NT2/D1 (cell line): Measurements from ENCODE around the gene ARHGEF4.
"Not testable (repeated sequence)": the region's sequence is repeated elsewhere in the genome, so short reads cannot be mapped to it uniquely, and the experiment has no call there.

Experiments used
- DNase-seq: peaks from one replicate; pipeline ENCODE4 v3.0.0-alpha.2; 2011; ENCODE audit warnings: low read depth, low spot score
- H3K27me3 ChIP-seq: 2 replicates; pipeline ENCODE4 v1.6.0; 2011; ENCODE audit warnings: mild to moderate bottlenecking; ENCODE audit not compliant: insufficient read length, insufficient read depth
- H3K36me3 ChIP-seq: 2 replicates; pipeline ENCODE4 v1.6.1; 2011; ENCODE audit warnings: mild to moderate bottlenecking, low read length, mixed read lengths; ENCODE audit not compliant: insufficient read depth, insufficient read length
- H3K4me1 ChIP-seq: 2 replicates; pipeline ENCODE4 v1.5.1; 2011; ENCODE audit not compliant: insufficient read depth, insufficient read length
- H3K4me3 ChIP-seq: 2 replicates; pipeline ENCODE4 v1.5.1; 2011; ENCODE audit warnings: low read depth; ENCODE audit not compliant: insufficient read length
- H3K9ac ChIP-seq: 2 replicates; pipeline ENCODE4 v1.6.0; 2011; ENCODE audit warnings: low read depth; ENCODE audit not compliant: insufficient read length
- H3K9me3 ChIP-seq: 2 replicates; pipeline ENCODE4 v1.5.1; 2011; ENCODE audit warnings: mild to moderate bottlenecking, low read length; ENCODE audit not compliant: insufficient read depth
- SUZ12 ChIP-seq: IDR thresholded peaks from 2 replicates; pipeline ENCODE4 v1.6.1; 2011; ENCODE audit not compliant: insufficient read length, insufficient read depth; ENCODE audit errors: extremely low read depth
- YY1 ChIP-seq: IDR thresholded peaks from 2 replicates; pipeline ENCODE4 v1.6.1; 2011; ENCODE audit not compliant: insufficient read length, insufficient read depth
- ZNF274 ChIP-seq: IDR thresholded peaks from 2 replicates; pipeline ENCODE4 v1.6.1; 2011; ENCODE audit warnings: mild to moderate bottlenecking, low read depth, low read length

Gene ARHGEF4

DNA sequence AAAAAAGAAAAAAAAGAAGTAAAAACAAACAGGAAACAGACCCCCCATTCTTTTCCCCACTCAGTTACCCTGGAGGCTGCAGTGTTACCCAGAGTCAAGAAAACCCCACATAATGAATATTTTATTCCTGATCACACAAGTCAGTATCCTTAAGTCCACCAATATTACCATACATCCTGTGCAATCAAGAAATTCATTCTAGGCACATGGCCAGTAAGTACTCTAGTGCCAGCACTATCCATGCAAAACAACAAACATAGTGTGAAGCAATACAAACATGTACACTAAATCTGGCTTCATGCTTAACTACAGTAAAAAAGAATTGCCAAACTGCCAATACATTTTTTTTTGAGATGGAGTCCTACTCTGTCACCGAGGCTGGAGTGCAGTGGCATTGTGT is 145.0 kb downstream of the ARHGEF4 start:
- Histone ChIP-seq H3K36me3 (no peaks in the 10 kb centered on the region), H3K4me1 (peaks cover 3% of the 10 kb centered on the region), H3K4me3 (no peak overlapping the region), H3K9me3 (peaks cover 29% of the 10 kb centered on the region), H3K27me3 (no peaks in the 10 kb centered on the region), H3K9ac (no peak overlapping the region)
- no peak for TF ChIP-seq SUZ12
- TF ChIP-seq YY1, result no peak
- no peak for TF ChIP-seq ZNF274
- DNase-seq, result no peak

DNA sequence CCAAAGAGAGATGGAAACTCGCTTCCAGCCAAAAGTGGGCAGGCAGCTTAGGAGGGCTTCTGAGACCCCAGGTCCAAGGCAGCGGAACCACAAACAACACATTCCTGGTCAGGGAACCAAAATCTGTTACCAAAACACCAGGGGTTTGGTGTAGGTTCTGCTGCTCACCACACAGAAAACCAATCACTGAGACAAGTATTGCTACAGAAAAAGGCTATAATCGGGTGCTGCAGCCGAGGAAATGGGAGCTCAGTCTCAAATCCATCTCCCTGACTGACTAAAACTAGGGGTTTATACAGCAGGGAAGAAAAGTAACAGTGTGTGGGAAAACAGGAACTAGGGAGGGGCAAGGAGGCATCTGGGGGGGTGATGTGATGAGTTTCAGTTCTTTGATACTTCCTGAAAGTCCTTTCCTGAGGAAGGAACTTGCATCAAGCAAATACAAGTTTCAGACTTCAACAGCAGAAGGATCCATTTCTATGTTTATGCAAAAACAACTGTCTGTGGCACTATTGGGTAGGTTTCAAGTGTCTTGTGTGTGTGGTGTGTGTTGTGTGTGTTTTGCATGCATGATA is 148.6 kb downstream of the ARHGEF4 start:
- H3K4me3 ChIP-seq, result no peak overlapping the region
- H3K27me3 ChIP-seq, result no peaks in the 10 kb centered on the region
- H3K36me3 ChIP-seq, result no peaks in the 10 kb centered on the region
- no peak overlapping the region for H3K9ac ChIP-seq
- peaks cover 9% of the 10 kb centered on the region; the same call in 1 of the 2 replicates for H3K9me3 ChIP-seq
- TF ChIP-seq ZNF274 (no peak), YY1 (no peak), SUZ12 (no peak)
- DNase-seq, result no peak
- peaks cover 3% of the 10 kb centered on the region for H3K4me1 ChIP-seq

DNA sequence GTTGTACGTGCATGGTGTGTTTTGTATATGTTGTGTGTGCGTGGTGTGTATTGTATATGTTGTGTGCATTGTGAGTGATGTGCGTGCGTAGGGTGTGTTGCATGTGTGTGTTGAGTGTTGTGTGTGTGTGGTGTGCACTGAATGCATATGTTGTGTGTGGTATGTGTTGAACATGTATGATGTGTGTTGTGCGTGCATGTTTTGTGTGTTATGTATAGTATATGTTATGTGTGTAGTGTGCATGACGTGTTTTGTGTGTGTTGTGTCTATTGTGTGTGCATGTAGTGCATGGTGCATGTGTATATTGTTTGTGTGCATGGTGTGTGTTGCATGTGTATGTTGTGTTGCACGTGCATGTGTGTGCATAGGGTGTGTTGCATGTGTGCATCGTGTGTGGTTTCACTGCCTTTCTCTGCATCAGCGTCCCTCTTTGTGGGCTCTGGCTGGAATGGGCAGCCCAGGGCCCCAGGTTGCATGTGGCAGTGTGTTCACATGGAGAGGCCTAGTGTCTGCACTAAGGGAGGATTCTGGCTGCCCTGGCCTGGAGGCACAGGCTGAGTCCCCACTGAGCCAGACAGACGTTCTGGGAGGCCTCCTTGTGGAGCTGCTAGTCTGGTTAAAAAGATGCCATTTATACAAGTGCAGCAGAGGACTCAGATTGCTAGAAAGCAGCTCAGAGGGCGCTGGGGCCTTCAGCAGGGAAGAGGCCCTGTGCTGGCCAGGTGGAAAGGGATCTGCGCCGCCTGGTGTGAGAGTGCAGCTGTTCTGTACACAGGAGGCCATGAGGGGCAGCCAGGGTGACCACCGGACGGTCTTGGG is 149.3 kb downstream of the ARHGEF4 start:
- Histone ChIP-seq H3K27me3 (no peaks in the 10 kb centered on the region), H3K9ac (no peak overlapping the region), H3K36me3 (no peaks in the 10 kb centered on the region), H3K4me1 (peaks cover 3% of the 10 kb centered on the region), H3K9me3 (peaks cover 9% of the 10 kb centered on the region; the same call in 1 of the 2 replicates), H3K4me3 (no peak overlapping the region)
- DNase-seq, result no peak
- TF ChIP-seq YY1 (no peak), ZNF274 (no peak), SUZ12 (no peak)

DNA sequence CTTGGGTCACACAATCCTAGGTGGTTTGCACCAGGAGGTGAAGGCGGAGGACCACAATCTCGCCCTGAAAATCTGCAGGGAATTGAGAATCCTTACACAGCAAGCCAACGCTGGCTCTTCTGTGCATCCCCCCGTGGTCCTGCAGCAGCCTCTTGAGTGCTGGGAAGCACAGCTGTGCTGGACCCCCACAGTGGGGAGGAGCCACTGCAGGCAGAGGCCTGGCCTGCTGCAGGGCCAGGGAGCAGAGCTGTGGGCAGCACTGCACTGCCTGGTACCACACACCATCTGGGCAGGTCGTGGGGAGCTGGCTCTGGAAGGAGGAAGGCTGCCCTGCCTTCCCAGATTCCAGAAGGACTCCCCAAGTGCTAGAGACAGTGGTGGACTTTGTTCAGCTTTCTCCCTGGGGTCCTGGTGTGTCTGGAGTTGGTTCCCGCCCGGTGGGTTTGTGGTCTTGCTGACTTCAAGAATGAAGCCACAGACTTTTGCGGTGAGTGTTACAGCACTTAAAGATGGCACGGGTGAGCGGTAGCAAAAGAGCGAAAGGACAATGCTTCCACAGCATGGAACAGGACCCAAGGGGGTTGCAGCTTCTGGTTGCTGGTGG is 150.3 kb downstream of the ARHGEF4 start:
- Histone ChIP-seq H3K9me3 (peaks cover 4% of the 10 kb centered on the region; the same call in 1 of the 2 replicates), H3K4me1 (peaks cover 3% of the 10 kb centered on the region), H3K4me3 (no peak overlapping the region), H3K27me3 (no peaks in the 10 kb centered on the region), H3K9ac (no peak overlapping the region), H3K36me3 (no peaks in the 10 kb centered on the region)
- DNase-seq, result no peak
- TF ChIP-seq YY1 (no peak), ZNF274 (no peak), SUZ12 (no peak)

DNA sequence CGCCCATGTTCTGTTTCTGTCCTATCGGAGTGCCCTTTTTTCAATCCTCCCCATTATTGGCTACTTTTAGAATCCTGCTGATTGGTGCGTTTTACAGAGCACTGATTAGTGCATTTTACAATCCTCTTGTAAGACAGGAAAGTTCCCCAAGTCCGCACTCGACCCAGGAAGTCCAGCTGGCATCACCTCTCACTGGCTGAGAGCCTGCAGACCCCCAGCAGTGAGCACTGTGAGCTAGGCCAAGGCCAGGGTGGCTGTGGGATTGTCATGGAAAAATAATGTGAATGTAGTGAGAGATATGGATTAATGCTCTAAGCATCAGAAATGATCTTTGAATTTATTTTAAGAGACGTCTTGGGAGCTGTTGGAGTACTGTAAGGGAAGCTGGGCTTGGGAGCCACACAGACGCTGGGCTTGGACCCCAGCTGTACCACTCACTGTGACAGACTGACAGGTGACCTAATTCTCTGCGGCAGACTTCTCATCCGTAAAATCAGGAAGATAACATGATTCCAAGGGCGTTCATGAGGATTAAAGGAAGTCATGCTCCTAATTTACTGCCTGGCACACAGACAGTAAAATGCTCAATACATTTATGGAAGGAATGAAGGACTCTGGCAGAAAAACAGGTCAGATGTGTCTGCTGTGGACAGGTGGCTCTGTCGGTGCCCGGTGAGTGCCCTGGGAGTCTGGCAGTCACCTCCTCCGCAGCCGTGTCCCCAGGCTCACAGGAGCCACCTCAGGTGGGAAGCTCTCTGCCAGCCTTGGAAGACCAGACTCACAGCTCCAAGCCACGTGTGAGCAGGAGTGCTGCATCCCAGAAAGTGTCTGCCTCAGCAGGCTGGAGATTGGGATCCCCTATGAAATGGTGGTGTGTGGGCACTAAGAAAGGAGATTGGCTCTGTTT is 151.1 kb downstream of the ARHGEF4 start:
- Histone ChIP-seq H3K27me3 (no peaks in the 10 kb centered on the region), H3K4me1 (peaks cover 3% of the 10 kb centered on the region), H3K36me3 (no peaks in the 10 kb centered on the region), H3K4me3 (no peak overlapping the region), H3K9me3 (no peaks in the 10 kb centered on the region), H3K9ac (no peak overlapping the region)
- DNase-seq, result no peak
- TF ChIP-seq SUZ12 (no peak), YY1 (no peak), ZNF274 (no peak)

DNA sequence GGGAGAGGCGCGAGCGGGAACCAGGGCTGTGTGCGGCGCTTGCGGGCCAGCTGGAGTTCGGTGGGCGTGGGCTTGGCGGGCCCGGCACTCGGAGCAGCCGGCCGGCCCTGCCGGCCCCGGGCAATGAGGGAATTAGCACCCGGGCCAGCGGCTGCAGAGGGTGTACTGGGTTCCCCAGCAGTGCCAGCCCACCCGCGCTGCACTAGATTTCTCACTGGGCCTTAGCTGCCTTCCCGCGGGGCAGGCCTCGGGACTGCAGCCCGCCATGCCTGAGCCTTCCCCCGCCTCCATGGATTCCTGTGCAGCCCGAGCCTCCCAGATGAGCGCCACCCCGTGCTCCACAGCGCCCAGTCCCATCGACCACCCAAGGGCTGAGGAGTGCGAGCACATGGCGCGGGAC is 154.7 kb downstream of the ARHGEF4 start:
- H3K27me3 ChIP-seq, H3K9ac ChIP-seq, DNase-seq, H3K4me1 ChIP-seq, H3K36me3 ChIP-seq, H3K9me3 ChIP-seq, H3K4me3 ChIP-seq: not testable (repeated sequence)

DNA sequence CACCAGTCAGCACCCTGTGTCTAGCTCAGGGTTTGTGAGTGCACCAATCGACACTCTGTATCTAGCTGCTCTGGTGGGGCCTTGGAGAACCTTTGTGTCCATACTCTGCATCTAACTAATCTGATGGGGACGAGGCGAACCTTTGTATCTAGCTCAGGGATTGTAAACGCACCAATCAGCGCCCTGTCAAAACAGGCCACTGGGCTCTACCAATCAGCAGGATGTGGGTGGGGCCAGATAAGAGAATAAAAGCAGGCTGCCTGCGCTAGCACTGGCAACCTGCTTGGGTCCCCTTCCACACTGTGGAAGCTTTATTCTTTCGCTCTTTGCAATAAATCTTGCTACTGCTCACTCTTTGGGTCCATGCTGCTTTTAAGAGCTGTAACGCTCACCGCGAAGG is 155.3 kb downstream of the ARHGEF4 start:
- H3K27me3 ChIP-seq, H3K36me3 ChIP-seq, DNase-seq, H3K4me1 ChIP-seq, H3K4me3 ChIP-seq, H3K9me3 ChIP-seq, H3K9ac ChIP-seq: not testable (repeated sequence)
